ENCODE data around the gene CRP.
"Not testable (repeated sequence)": the region's sequence is repeated elsewhere in the genome, so short reads cannot be mapped to it uniquely, and the experiment has no call there.

The CRP gene

GRCh38 chr1:159743651-159744410, 29.4 kb upstream of the CRP start:
- Histone ChIP-seq H3K27ac (no peak overlapping the region), H3K36me3 (no peaks in the 10 kb centered on the region), H3K27me3 (no peaks in the 10 kb centered on the region), H3K4me3 (ENCODE audit: low read depth in 1 of 2, low read length in 1 of 2) (no peak overlapping the region), H3K9me3 (no peaks in the 10 kb centered on the region), H3K4me1 (ENCODE audit: control insufficient read depth in 1 of 2, insufficient read depth in 1 of 2, low read depth in 1 of 2, low read length in 1 of 2) (no peaks in the 10 kb centered on the region)
- TF ChIP-seq, protein P1, sequence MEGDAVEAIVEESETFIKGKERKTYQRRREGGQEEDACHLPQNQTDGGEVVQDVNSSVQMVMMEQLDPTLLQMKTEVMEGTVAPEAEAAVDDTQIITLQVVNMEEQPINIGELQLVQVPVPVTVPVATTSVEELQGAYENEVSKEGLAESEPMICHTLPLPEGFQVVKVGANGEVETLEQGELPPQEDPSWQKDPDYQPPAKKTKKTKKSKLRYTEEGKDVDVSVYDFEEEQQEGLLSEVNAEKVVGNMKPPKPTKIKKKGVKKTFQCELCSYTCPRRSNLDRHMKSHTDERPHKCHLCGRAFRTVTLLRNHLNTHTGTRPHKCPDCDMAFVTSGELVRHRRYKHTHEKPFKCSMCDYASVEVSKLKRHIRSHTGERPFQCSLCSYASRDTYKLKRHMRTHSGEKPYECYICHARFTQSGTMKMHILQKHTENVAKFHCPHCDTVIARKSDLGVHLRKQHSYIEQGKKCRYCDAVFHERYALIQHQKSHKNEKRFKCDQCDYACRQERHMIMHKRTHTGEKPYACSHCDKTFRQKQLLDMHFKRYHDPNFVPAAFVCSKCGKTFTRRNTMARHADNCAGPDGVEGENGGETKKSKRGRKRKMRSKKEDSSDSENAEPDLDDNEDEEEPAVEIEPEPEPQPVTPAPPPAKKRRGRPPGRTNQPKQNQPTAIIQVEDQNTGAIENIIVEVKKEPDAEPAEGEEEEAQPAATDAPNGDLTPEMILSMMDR (IDR thresholded peaks at IDR 0.05): no peak

DNA sequence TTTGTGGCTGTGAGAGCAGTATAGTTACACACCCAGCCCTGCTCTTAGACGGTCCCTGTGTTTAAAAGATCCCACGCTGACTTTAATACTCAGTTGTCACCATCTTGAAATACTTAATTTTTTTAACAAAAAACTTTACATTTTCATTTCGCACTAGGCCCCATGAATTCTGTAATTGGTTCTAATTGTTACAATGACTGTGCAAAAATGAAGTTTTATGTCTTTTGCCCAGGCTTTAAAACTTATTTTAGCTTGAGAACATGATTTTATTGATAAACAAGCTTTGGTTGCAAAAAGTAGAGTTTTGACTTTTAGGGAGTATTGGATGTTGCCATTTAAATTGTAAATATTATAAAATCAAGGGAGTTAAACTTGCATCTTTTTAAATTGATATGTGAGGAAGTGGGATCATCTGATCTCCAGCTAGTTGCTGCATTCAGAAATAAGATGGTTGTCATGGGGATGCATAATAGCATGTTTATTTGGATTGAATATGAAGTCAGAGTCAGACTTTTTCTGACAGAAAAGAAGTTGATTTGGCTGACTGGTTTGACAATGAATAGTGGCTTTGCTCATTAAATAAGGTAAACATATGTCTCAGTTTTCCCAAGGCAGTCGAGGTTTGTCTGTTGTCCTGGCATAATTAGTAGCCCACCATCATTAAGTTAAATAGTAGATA, 23.0 kb upstream of the CRP start:
- Histone ChIP-seq H3K27ac (no peak overlapping the region), H3K4me3 (ENCODE audit: low read depth in 1 of 2, low read length in 1 of 2) (no peak overlapping the region), H3K27me3 (no peaks in the 10 kb centered on the region), H3K9me3 (no peaks in the 10 kb centered on the region), H3K36me3 (no peaks in the 10 kb centered on the region), H3K4me1 (ENCODE audit: control insufficient read depth in 1 of 2, insufficient read depth in 1 of 2, low read depth in 1 of 2, low read length in 1 of 2) (no peaks in the 10 kb centered on the region)
- TF ChIP-seq, protein P1 (IDR thresholded peaks at IDR 0.05): no peak

DNA sequence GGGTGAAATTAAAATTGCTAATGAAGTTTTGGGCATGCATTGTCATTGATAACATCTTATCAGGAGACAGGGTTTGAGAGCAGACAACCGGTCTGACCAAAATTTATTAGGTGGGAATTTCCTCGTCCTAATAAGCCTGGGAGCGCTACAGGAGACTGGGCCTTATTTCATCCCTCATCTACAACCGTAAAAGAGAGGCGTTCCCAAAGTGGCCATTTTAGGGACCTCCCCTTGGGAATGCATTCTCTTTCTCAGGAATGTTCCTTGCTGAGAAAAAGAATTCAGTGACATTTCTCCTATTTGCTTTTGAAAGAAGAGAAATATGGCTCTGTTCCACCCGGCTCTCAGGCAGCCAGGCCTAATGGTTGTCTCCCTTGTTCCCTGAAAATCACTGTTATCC, 8.8 kb upstream of the CRP start:
- not testable (repeated sequence) for H3K27ac ChIP-seq; H3K4me3 ChIP-seq (ENCODE audit: low read depth in 1 of 2, low read length in 1 of 2); H3K4me1 ChIP-seq (ENCODE audit: control insufficient read depth in 1 of 2, insufficient read depth in 1 of 2, low read depth in 1 of 2, low read length in 1 of 2); H3K27me3 ChIP-seq; H3K36me3 ChIP-seq
- H3K9me3 ChIP-seq: peaks cover 11% of the 10 kb centered on the region

DNA sequence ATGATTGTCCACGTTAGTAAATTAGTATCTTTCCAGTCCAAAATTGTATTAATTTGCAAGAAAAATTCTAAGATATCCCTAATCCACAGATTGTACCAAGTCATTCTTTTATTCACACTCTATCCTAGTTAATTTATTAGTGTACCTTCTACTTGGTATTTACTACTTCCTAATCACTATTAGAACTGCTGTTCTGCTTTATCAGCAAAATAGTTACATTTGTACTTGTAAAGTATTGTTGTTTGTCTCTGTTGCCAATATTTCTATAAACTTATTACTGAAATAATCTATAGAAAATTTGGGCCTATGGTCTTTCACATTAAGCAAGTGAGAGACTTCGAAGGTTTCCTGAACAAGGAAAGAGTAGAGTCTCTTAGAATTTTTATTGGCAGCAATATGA, 5.6 kb upstream of the CRP start:
- peaks cover 11% of the 10 kb centered on the region for H3K9me3 ChIP-seq
- no peak overlapping the region for H3K4me3 ChIP-seq (ENCODE audit: low read depth in 1 of 2, low read length in 1 of 2)
- TF ChIP-seq, protein P1 (IDR thresholded peaks at IDR 0.05): no peak
- no peaks in the 10 kb centered on the region for H3K36me3 ChIP-seq
- no peak overlapping the region for H3K27ac ChIP-seq
- no peaks in the 10 kb centered on the region for H3K4me1 ChIP-seq (ENCODE audit: control insufficient read depth in 1 of 2, insufficient read depth in 1 of 2, low read depth in 1 of 2, low read length in 1 of 2)
- no peaks in the 10 kb centered on the region for H3K27me3 ChIP-seq

DNA sequence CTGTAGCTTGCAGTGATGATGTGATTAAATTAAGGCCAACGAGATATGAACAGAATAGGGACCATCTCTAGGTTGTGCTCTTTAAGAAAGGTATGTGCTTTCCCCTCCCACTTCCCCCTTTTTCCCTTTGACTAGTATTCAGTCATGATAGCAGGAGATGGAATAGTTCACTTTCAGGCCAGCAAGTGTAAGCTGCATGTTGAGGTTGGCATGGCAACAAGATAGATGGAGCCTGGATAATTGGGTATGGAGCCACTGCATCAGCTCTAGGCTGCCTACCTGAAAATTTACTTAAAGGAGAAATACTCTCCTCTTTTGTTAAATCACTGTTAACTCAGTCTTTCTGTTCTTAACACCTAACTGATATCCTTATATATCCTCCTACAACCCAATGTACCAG, 1.5 kb upstream of the CRP start:
- Histone ChIP-seq H3K9me3 (peaks cover 2% of the 10 kb centered on the region), H3K27ac (no peak overlapping the region), H3K4me1 (ENCODE audit: control insufficient read depth in 1 of 2, insufficient read depth in 1 of 2, low read depth in 1 of 2, low read length in 1 of 2) (no peaks in the 10 kb centered on the region), H3K36me3 (no peaks in the 10 kb centered on the region), H3K27me3 (no peaks in the 10 kb centered on the region), H3K4me3 (ENCODE audit: low read depth in 1 of 2, low read length in 1 of 2) (no peak overlapping the region)
- TF ChIP-seq, protein P1 (IDR thresholded peaks at IDR 0.05): no peak

- no peaks in the 10 kb centered on the region for H3K36me3 ChIP-seq
- H3K9me3 ChIP-seq: no peaks in the 10 kb centered on the region
- no peaks in the 10 kb centered on the region for H3K27me3 ChIP-seq
- H3K4me1 ChIP-seq (ENCODE audit: control insufficient read depth in 1 of 2, insufficient read depth in 1 of 2, low read depth in 1 of 2, low read length in 1 of 2): no peaks in the 10 kb centered on the region
- H3K27ac ChIP-seq: no peak overlapping the region
- TF ChIP-seq, protein P1 (IDR thresholded peaks at IDR 0.05): no peak
- no peak overlapping the region for H3K4me3 ChIP-seq (ENCODE audit: low read depth in 1 of 2, low read length in 1 of 2)
These were observed 2.3 kb downstream of the CRP start for GRCh38 chr1:159712080-159712479.

Measured in neutrophil (primary cell).